Epithelial cell of esophagus (primary cell): ENCODE measurements around the gene GRPEL2.

Source experiments
- DNase-seq: peaks from one replicate; pipeline ENCODE4 v3.0.0; 2010; ENCODE audit warnings: low read depth
- H3K4me3 ChIP-seq: 2 replicates; pipeline ENCODE4 v1.5.1; 2011; ENCODE audit warnings: mild to moderate bottlenecking, low read length, control low read depth
- CTCF ChIP-seq: IDR thresholded peaks from 2 replicates; pipeline ENCODE4 v1.5.1; 2011; ENCODE audit warnings: low read depth, mild to moderate bottlenecking, low read length, control low read depth, inconsistent platforms; ENCODE audit not compliant: insufficient read depth; ENCODE audit errors: missing control alignments

The GRPEL2 gene

GRCh38 chr5:149325894-149326293 is 19.4 kb upstream of the GRPEL2 start:
- no peak overlapping the region for H3K4me3 ChIP-seq
- no peak for TF ChIP-seq CTCF
- DNase-seq: no peak

- DNase-seq: no peak
- no peak for TF ChIP-seq CTCF
- H3K4me3 ChIP-seq: no peak overlapping the region
These were observed 18.7 kb upstream of the GRPEL2 start for GRCh38 chr5:149326611-149327010.

GRCh38 chr5:149328177-149328576 is 17.1 kb upstream of the GRPEL2 start:
- H3K4me3 ChIP-seq: no peak overlapping the region
- no peak for DNase-seq
- TF ChIP-seq CTCF: no peak

GRCh38 chr5:149333711-149334443 is 11.4 kb upstream of the GRPEL2 start:
- H3K4me3 ChIP-seq: no peak overlapping the region
- no peak for TF ChIP-seq CTCF
- peak; percentile 90 for DNase-seq

- no peak overlapping the region for H3K4me3 ChIP-seq
- DNase-seq: no peak
- no peak for TF ChIP-seq CTCF
These were observed 7.6 kb upstream of the GRPEL2 start for GRCh38 chr5:149337736-149338135.

GRCh38 chr5:149338364-149338763 is 6.9 kb upstream of the GRPEL2 start:
- H3K4me3 ChIP-seq: no peak overlapping the region
- DNase-seq: peak; percentile 47
- no peak for TF ChIP-seq CTCF

- no peak for TF ChIP-seq CTCF
- no peak overlapping the region for H3K4me3 ChIP-seq
- DNase-seq: no peak
These were observed 4.4 kb upstream of the GRPEL2 start for GRCh38 chr5:149340920-149341319.
